CD4-positive, CD25-positive, alpha-beta regulatory T cell (primary cell): ENCODE results near the gene MTIF2. TPM values are rescaled to one million over a fixed set of nuclear protein-coding genes. Genes with fewer than 3 reads are reported as not detected.
"Not testable (repeated sequence)": the region's sequence is repeated elsewhere in the genome, so short reads cannot be mapped to it uniquely, and the experiment has no call there.

Source experiments
- ATAC-seq, 2 donors: fragments of 150-1000 bp; cut with Tn5 transposase; one replicate each; pipeline ENCODE4 v1.10.0; 2021; ENCODE audit warnings: low read depth in 2 of 2, moderate number of reproducible peaks in 2 of 2, moderate library complexity in 1 of 2
- DNase-seq, 3 donors: peaks; one replicate each; pipeline versions ENCODE4 v3.0.0 to v3.0.0-alpha.2; 2012 to 2022; ENCODE audit warnings: mixed read lengths in 1 of 3
- H3K27ac ChIP-seq: one replicate; pipeline ENCODE4 v1.7.0; 2013; ENCODE audit warnings: mild to moderate bottlenecking, low read length; ENCODE audit not compliant: insufficient read depth, poor library complexity, severe bottlenecking
- H3K27me3 ChIP-seq: one replicate; pipeline ENCODE4 v1.7.0; 2013; ENCODE audit warnings: low read length; ENCODE audit not compliant: control insufficient read depth, insufficient read depth
- H3K36me3 ChIP-seq: one replicate; pipeline ENCODE4 v1.7.0; 2013; ENCODE audit warnings: mild to moderate bottlenecking, low read length, moderate library complexity; ENCODE audit not compliant: control insufficient read depth, insufficient read depth
- H3K4me1 ChIP-seq: 2 replicates; pipeline ENCODE4 v1.7.0; 2013; ENCODE audit warnings: mild to moderate bottlenecking, low read length; ENCODE audit not compliant: insufficient read depth, control insufficient read depth, poor library complexity, severe bottlenecking
- H3K4me3 ChIP-seq: one replicate; pipeline ENCODE4 v1.7.0; 2013; ENCODE audit warnings: low read depth, mild to moderate bottlenecking, low read length, moderate library complexity
- H3K9me3 ChIP-seq, 2 experiments: 1 replicate in 1 of 2; 2 replicates in 1 of 2; pipeline ENCODE4 v1.7.0; 2013; ENCODE audit warnings: low read length in 2 of 2, mild to moderate bottlenecking in 1 of 2, moderate library complexity in 1 of 2; ENCODE audit not compliant: control insufficient read depth in 2 of 2
- H3K27ac Mint-ChIP-seq, 3 donors: one replicate each; pipeline ENCODE4 v1.8.0; 2020 to 2022; ENCODE audit warnings: mild to moderate bottlenecking in 3 of 3, mixed read lengths in 3 of 3, moderate library complexity in 2 of 3
- H3K27me3 Mint-ChIP-seq: one replicate; pipeline ENCODE4 v1.8.0; 2022; ENCODE audit warnings: mild to moderate bottlenecking, mixed read lengths
- H3K36me3 Mint-ChIP-seq: one replicate; pipeline ENCODE4 v1.8.0; 2020; ENCODE audit warnings: mixed read lengths
- H3K4me1 Mint-ChIP-seq, 4 donors: one replicate each; pipeline ENCODE4 v1.8.0; 2020 to 2022; ENCODE audit warnings: mixed read lengths in 4 of 4, mild to moderate bottlenecking in 1 of 4
- H3K4me3 Mint-ChIP-seq, 4 donors: one replicate each; pipeline ENCODE4 v1.8.0; 2020 to 2022; ENCODE audit warnings: mild to moderate bottlenecking in 4 of 4, mixed read lengths in 4 of 4, moderate library complexity in 3 of 4
- H3K9me3 Mint-ChIP-seq, 7 donors: one replicate each; pipeline ENCODE4 v1.8.0; 2020 to 2022; ENCODE audit warnings: mixed read lengths in 7 of 7, mild to moderate bottlenecking in 3 of 7, moderate library complexity in 2 of 7
- polyA plus RNA-seq, 4 donors: library from polyadenylated mRNA; unstranded; fragments of 300-500 nt; fragmentation: Illumina TruSeq; gene quantifications; one replicate each; pipeline ENCODE4 v1.2.3, GENCODE V29; 2021
- total RNA-seq: library from RNA; stranded (reverse); gene quantifications from one replicate; pipeline ENCODE4 v1.2.3, GENCODE V29; 2022

MTIF2 gene
- total and polyA plus RNA-seq, 5 donors from 2014 or later, result 13.8 to 21.3 (median 15.3) TPM

DNA sequence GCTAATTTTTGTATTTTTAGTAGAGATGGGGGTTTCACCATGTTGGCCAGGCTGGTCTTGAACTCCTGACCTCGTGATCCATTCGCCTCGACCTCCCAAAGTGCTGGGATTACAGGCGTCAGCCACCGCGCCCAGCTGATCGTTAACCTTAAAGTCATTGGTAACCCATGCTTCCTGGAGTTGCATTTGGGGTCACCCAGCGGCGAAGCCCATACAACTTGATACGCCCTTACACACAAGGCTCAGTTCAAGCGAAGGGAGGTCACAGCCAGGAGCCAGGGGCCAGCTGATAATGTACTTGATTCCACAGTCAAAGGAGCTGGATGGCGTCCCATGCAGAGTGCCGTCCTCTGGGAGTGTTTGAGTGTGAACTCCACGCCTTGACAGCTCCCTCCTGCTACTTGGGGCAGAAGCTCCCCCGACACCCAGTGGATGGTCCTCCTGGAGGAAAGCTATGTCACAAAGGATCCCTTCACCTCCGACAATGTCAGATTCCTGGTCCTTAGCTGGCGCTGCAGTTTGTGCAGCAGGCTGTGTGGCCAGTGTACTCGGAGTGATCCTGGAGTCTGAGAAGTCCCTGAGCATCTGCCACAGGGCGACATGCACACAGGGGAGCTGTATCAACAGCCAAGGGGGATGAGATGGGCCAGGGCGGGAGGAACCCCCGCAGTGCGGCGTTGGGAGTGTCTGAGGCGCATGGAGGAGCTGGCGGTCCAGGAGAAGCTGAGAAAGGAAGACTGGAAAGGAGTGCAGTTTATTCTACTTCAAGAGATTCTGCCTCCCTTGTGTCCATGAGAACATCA, 44.9 kb downstream of the MTIF2 start:
- ATAC-seq (no peak), DNase-seq (peak in 1 of 3 donors; percentile 14)
- Histone ChIP-seq H3K4me1 (peaks cover 24% of the 10 kb centered on the region), H3K4me3 (no peak overlapping the region), H3K27me3 (no peaks in the 10 kb centered on the region), H3K36me3 (no peaks in the 10 kb centered on the region), H3K27ac (peak overlapping the region; percentile 86), H3K9me3 (no peaks in the 10 kb centered on the region)
- H3K4me1 Mint-ChIP-seq, result peaks cover 21 to 53% (median 32%) of the 10 kb centered on the region in 4 donors
- H3K27me3 Mint-ChIP-seq, result no peaks in the 10 kb centered on the region
- peak overlapping the region; percentile 80 to 93 (median 86) for H3K4me3 Mint-ChIP-seq
- peak overlapping the region; percentile 84 to 93 (median 91) for H3K27ac Mint-ChIP-seq
- no peaks in the 10 kb centered on the region for H3K36me3 Mint-ChIP-seq
- peaks cover 0 to 3% (median 0%) of the 10 kb centered on the region in 7 donors for H3K9me3 Mint-ChIP-seq

- peaks cover 0 to 2% (median 0%) of the 10 kb centered on the region in 4 donors for H3K4me1 Mint-ChIP-seq
- no peak for DNase-seq
- no peaks in the 10 kb centered on the region for H3K27me3 Mint-ChIP-seq
- no peak for ATAC-seq
- Histone ChIP-seq H3K27me3 (no peaks in the 10 kb centered on the region), H3K27ac (no peak overlapping the region), H3K4me1 (no peaks in the 10 kb centered on the region), H3K9me3 (no peaks in the 10 kb centered on the region), H3K36me3 (no peaks in the 10 kb centered on the region), H3K4me3 (no peak overlapping the region)
- no peak overlapping the region for H3K4me3 Mint-ChIP-seq
- H3K27ac Mint-ChIP-seq, result peak overlapping the region in 1 of 3 donors; percentile 10
- H3K9me3 Mint-ChIP-seq, result peaks cover 0 to 4% (median 0%) of the 10 kb centered on the region in 7 donors
- H3K36me3 Mint-ChIP-seq, result peaks cover 3% of the 10 kb centered on the region
Observed at GRCh38 chr2:55213822-55214221, 55.2 kb downstream of the MTIF2 start.

DNA sequence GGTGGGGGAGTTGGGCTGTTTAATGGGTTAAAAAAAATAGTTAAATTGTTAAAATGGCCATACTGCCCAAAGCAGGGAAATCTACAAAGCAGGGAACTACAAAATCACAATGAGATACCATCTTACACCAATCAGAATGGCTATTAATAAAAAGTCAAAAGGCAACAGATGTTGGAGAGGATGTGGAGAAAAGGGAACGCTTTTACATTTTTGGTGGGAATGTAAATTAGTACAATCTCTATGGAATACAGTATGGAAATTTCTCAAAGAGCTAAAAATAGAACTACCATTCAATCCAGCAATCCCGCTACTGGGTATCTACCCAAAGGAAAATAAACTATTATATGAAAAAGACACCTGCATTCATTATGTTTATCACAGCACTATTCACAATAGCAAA, 64.1 kb downstream of the MTIF2 start:
- no peak for ATAC-seq
- H3K27me3 Mint-ChIP-seq, result no peaks in the 10 kb centered on the region
- no peaks in the 10 kb centered on the region for H3K9me3 ChIP-seq
- H3K4me3 ChIP-seq, result no peak overlapping the region
- H3K4me1 Mint-ChIP-seq, result no peaks in the 10 kb centered on the region
- no peak overlapping the region for H3K27ac Mint-ChIP-seq
- peaks cover 1 to 24% (median 9%) of the 10 kb centered on the region in 7 donors for H3K9me3 Mint-ChIP-seq
- no peak overlapping the region for H3K4me3 Mint-ChIP-seq
- DNase-seq, result no peak
- no peaks in the 10 kb centered on the region for H3K4me1 ChIP-seq
- H3K36me3 ChIP-seq, result no peaks in the 10 kb centered on the region
- no peak overlapping the region for H3K27ac ChIP-seq
- H3K27me3 ChIP-seq, result no peaks in the 10 kb centered on the region
- H3K36me3 Mint-ChIP-seq, result peaks cover 36% of the 10 kb centered on the region

GRCh38 chr2:55204536-55204935, 64.5 kb downstream of the MTIF2 start:
- Mint-ChIP-seq H3K27ac (no peak overlapping the region), H3K27me3 (peaks cover 3% of the 10 kb centered on the region), H3K36me3 (peaks cover 38% of the 10 kb centered on the region), H3K4me1 (peaks cover 0 to 1% (median 0%) of the 10 kb centered on the region in 4 donors), H3K9me3 (peaks cover 2 to 27% (median 10%) of the 10 kb centered on the region in 7 donors), H3K4me3 (no peak overlapping the region)
- H3K4me1 ChIP-seq, result no peaks in the 10 kb centered on the region
- no peak for DNase-seq
- no peaks in the 10 kb centered on the region for H3K36me3 ChIP-seq
- H3K9me3 ChIP-seq, result no peaks in the 10 kb centered on the region
- ATAC-seq, result no peak
- H3K4me3 ChIP-seq, result no peak overlapping the region
- H3K27ac ChIP-seq, result no peak overlapping the region
- H3K27me3 ChIP-seq, result no peaks in the 10 kb centered on the region

DNA sequence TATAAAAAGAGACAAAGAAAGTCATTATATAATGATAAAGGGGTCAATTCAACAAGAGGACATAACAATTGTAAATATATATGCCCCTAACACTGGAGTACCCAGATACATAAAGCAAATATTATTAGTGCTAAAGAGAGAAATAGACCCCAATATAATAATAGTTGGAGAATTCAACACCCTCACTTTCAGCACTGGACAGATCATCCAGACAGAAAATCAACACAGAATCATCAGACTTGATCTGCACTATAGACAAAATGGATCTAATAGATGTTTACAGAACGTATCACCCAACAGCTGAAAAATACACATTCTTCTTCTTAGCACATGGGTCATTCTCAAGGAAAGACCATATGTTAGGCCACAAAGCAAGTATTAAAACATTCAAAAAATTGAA, 68.6 kb downstream of the MTIF2 start:
- peaks cover 6% of the 10 kb centered on the region for H3K27me3 Mint-ChIP-seq
- Histone ChIP-seq H3K9me3 (no peaks in the 10 kb centered on the region), H3K4me3 (no peak overlapping the region), H3K36me3 (no peaks in the 10 kb centered on the region), H3K4me1 (no peaks in the 10 kb centered on the region), H3K27ac (no peak overlapping the region), H3K27me3 (no peaks in the 10 kb centered on the region)
- DNase-seq, result no peak
- no peak overlapping the region for H3K4me3 Mint-ChIP-seq
- H3K27ac Mint-ChIP-seq, result no peak overlapping the region
- no peak for ATAC-seq
- peaks cover 3 to 36% (median 14%) of the 10 kb centered on the region in 7 donors for H3K9me3 Mint-ChIP-seq
- peaks cover 0 to 4% (median 0%) of the 10 kb centered on the region in 4 donors for H3K4me1 Mint-ChIP-seq
- H3K36me3 Mint-ChIP-seq, result peaks cover 49% of the 10 kb centered on the region

- no peak overlapping the region for H3K4me3 ChIP-seq
- H3K27me3 ChIP-seq, result no peaks in the 10 kb centered on the region
- H3K36me3 ChIP-seq, result no peaks in the 10 kb centered on the region
- no peak overlapping the region for H3K27ac Mint-ChIP-seq
- no peak for ATAC-seq
- H3K4me1 ChIP-seq, result no peaks in the 10 kb centered on the region
- H3K36me3 Mint-ChIP-seq, result peaks cover 26% of the 10 kb centered on the region
- no peak overlapping the region for H3K27ac ChIP-seq
- DNase-seq, result no peak
- no peak overlapping the region for H3K4me3 Mint-ChIP-seq
- H3K4me1 Mint-ChIP-seq, result peaks cover 0 to 4% (median 0%) of the 10 kb centered on the region in 4 donors
- peaks cover 2 to 28% (median 14%) of the 10 kb centered on the region in 7 donors for H3K9me3 Mint-ChIP-seq
- peaks cover 6% of the 10 kb centered on the region for H3K27me3 Mint-ChIP-seq
- H3K9me3 ChIP-seq, result no peaks in the 10 kb centered on the region
Observed at GRCh38 chr2:55196526-55196925, 72.5 kb downstream of the MTIF2 start.

DNA sequence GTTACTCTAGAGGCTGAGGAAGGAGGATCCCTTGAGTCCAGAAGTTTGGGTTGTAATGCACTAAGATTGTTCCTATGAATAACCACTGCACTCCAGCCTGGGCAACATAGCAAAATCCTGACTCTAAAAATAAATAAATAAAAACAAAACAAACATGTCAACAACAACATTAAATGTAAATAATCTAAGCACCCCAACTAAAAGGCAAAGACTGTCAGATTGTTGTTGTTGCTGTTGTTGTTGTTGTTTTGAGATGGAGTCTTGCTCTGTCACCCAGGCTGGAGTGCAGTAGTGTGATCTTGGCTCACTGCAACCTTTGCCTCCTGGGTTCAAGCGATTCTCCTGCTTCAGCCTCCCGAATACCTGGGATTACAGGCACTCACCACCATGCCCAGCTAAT, 77.1 kb downstream of the MTIF2 start:
- not testable (repeated sequence) for H3K4me1 ChIP-seq, H3K27ac Mint-ChIP-seq, H3K9me3 ChIP-seq, H3K27ac ChIP-seq, H3K4me3 Mint-ChIP-seq, H3K27me3 Mint-ChIP-seq, H3K27me3 ChIP-seq, H3K36me3 ChIP-seq, H3K4me3 ChIP-seq, DNase-seq, H3K4me1 Mint-ChIP-seq, ATAC-seq
- Mint-ChIP-seq H3K36me3 (peaks cover 10% of the 10 kb centered on the region), H3K9me3 (peaks cover 0 to 12% (median 3%) of the 10 kb centered on the region in 7 donors)

GRCh38 chr2:55186837-55187236, 82.2 kb downstream of the MTIF2 start:
- not testable (repeated sequence) for ATAC-seq, H3K4me1 ChIP-seq, H3K27me3 ChIP-seq, DNase-seq, H3K4me3 Mint-ChIP-seq, H3K27ac Mint-ChIP-seq, H3K4me1 Mint-ChIP-seq, H3K9me3 ChIP-seq, H3K27me3 Mint-ChIP-seq, H3K27ac ChIP-seq, H3K4me3 ChIP-seq, H3K36me3 ChIP-seq
- peaks cover 10% of the 10 kb centered on the region for H3K36me3 Mint-ChIP-seq
- H3K9me3 Mint-ChIP-seq, result peaks cover 0 to 12% (median 2%) of the 10 kb centered on the region in 7 donors
